GM18499 (cell line): Measurements from ENCODE around the gene CALCOCO1.
"Not testable (repeated sequence)": the region's sequence is repeated elsewhere in the genome, so short reads cannot be mapped to it uniquely, and the experiment has no call there.

Experiments
- ATAC-seq: cut with Tn5 transposase; IDR thresholded peaks from one replicate; pipeline ENCODE4 v1.9.1; 2021; ENCODE audit warnings: moderate number of reproducible peaks; ENCODE audit not compliant: insufficient read depth, unreplicated experiment

CALCOCO1 gene

DNA sequence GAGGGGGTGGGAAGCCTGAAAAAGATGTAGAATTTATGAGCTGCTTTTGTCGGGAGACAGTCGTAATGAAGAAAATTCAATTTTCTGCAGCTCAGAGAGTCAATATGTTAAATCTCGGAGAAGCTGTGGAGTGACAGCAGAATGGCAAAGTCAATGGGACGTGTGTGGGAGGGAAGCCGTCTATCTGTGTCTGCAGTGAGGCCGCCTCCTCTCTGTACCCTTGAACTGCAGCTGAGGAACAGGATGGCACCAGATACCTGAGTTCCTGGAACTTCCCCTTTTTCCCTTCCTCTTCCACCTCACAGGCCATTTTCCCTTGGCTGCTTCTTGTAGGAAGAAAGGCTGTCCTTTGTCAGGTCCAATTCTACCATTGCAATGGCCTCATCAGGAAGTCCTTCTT is 9.3 kb upstream of the CALCOCO1 start:
- ATAC-seq = no peak

DNA sequence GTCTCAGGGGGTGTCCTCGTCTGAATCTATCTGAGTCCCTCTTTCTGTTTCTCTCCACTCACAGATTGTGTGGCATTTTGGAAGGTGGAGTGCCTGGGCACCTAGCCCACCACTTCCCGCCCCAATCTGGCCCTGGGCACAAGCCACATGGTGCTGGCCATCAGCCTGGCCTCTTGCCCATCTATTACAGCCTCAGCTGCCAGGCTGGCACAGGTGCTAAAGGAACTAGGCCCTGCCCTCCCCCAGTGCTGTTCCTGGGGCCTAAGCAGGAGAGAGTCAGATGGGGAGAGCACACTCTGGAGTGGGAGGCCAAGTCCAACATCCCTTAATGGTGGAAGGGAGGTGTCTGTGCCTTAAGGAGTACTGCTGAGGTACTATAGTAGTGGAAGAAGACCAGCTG is 8.3 kb upstream of the CALCOCO1 start:
- ATAC-seq = no peak

DNA sequence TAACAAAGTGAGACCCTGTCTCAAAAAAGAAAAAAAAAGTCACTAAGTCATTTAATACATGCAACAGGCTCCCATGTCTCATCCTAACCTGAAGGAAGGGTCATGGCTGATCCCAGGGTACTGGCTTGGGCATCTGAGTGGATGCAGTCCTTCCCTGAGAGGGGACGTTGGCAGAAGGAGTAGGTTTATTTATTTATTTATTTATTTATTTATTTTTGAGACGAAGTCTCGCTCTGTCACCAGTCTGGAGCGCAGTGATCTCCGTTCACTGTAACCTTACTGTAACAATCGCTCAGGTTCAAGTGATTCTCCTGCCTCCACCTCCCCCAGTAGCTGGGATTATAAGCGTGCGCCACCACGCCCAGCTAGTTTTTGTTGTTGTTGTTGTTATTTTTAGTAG is 7.2 kb upstream of the CALCOCO1 start:
- ATAC-seq = no peak

DNA sequence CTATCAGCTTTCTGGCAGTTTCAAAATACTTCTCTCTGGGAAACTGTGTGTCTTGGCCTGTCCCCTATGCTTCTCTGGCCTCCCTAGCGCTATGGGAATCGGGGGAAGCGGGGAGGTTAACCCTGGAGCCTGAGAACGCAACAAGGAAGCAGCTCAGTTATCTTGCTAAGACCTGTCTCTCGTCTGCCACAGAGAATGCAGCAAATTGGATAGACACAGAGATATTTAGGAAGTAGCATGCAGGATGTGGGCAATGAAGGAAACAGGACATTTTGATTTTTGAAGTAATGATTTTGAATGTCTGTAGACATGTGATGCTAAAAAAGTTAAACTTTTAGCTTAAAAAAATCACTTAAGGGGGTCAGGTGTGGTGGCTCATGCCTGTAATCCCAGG is 6.6 kb upstream of the CALCOCO1 start:
- ATAC-seq = no peak

DNA sequence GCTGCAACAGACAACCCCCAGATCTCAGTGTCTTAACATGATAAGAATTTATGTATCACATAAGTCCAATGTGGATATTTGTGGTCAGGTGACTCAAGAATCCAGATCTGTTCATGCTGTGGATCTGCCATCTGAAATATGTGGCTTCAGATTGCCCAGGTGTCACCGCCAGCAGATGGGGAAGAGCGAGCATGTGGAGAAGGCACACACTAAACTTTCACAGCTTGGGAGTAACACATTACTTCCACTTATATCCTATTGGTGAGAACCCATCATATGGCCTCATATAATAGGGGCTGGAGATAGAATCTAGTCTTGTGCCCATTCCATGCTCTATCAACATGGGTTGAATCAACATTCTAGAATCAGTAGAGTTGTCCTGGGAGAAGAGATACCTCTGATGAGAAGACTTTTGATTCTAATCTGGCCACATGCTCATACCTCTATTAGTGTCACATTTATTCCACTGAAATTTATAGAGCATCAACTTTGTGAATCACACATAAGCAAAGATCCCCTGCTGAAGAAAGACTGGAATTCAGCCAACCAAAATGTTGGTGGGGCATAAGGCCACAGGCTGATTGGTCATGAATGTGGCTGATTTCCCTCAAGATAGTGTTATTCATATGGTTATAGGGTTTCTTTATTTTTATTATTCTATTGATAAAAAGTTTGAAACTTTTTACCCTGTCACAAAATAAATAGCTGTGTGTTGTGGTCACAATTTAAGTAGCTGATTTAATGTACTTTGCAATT is 6.0 kb upstream of the CALCOCO1 start:
- no peak for ATAC-seq

DNA sequence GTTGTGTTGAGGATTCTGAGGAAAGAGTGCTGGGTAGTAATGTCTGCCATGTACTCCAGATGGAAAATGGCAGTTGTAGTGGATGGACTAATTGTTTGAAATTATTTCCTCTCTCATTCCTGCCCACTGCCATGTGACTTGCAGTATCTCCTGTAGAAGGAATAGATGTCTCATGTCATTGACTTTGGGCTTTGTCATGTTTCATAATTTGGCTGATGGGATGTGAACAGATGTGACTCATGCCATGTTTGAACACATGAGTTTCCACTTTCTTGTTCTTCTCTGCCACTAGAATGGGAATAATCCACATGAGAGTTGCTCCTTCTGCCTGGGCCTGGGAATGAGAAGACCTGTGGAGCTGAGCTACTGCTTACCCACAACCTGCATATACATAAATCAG is 2.4 kb upstream of the CALCOCO1 start:
- no peak for ATAC-seq

DNA sequence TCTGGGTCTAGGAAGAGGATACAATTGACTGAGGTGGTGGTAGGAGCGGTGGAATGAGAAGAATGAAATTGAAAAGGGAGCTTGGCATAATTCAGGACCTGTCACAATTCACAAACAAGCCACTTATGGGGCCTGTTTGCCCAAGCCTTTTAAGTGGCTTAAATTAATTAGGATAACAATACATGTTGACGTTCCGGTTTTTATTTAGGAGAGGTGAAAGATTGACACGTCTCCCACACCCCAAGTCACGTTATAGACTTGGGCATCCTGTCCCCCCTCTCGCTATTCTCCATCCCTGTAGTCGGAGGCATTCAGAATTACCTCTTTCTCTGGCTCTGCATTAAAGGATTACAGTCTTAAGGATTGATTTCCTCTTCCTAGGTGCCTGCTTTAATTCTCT is 954 bp upstream of the CALCOCO1 start:
- no peak for ATAC-seq

DNA sequence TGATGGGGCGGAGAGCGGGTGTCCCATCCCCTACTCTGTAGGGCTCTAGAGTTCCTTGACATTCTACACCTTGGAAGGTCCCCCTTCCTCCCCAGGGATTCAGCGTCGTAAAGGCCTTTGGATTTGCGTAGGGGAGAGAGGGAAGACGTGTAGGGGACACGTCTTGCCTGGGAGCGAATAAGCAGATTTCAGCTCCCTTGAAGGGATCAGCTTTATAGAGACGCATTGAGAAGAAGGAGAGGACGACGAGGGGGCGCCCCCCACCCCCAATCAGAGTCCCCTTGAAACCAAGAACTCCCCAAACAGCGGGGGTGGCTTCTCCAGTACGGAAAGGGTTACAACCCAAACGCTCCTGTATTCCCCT is 324 bp downstream of the CALCOCO1 start:
- no peak for ATAC-seq

DNA sequence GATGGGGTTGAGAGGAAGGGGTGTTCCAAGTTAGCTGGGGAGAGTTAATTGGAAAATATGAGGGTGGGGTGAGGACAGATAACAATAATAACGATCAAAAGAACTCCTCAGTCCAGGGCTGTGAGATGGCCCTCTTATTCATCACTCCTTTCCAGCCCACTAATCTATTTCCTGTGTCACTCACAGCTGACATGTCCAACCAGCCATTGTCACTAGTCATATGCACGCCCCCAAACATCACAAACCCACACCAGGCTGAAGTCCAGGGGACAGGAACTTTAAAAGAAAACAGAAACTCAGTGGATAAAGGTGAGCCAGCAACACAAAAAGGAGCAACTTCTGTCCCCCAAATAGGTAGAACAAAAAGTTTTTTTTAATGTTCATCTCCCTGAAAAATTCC is 911 bp downstream of the CALCOCO1 start:
- no peak for ATAC-seq

DNA sequence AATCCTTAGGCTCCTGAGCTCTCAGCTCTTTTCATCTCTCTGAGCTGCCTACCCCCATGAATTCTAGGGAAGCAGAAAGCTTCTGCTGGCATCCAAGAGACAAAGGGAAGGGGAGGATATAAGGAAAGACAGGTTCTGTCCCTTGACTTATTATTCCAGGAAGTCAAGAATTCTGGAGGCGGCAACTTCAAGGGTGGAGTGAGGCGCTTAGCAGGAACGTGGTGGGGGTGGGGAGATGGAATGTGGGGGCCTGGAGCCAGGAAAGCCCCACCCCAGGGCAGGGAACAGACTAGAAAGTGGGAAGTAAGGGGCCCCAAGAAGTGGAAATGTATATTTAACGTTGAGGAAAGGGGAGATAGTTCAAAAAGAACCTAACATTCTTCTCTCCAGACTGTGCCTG is 1.4 kb downstream of the CALCOCO1 start:
- ATAC-seq = no peak

DNA sequence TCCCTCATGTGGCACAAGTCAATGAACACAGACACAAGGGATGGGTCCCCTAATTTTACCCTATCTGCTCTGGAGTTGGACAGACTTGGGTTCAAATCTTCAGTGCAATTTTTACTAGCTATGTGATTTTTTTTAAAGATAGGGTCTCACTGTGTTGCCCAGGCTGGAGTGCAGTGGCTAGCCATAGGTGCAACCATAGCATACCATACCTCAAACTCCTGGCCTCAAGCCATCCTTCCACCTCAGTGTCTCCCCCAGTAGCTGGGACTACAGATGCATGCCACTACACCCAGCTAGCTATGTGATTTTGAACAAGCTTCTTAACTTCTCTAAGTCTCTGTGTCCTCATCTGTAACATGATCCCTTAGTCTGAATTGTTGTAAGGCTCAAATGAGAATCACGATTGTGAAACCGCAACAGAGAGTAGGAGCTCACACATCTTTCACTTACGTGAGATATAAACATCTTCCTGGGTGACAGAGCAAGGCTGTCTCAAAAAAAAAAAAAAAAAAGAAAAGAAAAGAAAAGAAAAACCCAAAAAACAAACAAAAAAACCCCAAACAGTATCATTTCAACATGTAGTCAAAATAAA is 4.7 kb downstream of the CALCOCO1 start:
- ATAC-seq = no peak

DNA sequence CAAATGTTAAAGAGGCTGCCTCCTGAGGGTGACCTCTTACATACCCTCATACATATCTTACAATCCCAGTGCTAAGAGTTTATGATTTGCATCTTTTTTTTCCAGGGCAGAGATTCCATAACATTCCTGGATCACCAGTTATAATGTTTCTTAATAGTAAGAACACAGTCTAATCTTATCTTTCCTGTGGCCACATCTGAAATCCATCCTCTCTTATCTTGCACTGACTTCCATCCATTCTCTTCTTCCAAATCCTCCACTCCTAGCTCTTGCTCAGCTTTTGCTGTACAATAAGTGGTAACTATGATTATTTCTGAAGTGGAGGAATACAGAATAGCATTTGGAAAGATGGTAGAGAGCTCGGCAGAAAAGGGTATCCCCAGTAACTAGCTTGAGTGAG is 6.3 kb downstream of the CALCOCO1 start:
- ATAC-seq = no peak

DNA sequence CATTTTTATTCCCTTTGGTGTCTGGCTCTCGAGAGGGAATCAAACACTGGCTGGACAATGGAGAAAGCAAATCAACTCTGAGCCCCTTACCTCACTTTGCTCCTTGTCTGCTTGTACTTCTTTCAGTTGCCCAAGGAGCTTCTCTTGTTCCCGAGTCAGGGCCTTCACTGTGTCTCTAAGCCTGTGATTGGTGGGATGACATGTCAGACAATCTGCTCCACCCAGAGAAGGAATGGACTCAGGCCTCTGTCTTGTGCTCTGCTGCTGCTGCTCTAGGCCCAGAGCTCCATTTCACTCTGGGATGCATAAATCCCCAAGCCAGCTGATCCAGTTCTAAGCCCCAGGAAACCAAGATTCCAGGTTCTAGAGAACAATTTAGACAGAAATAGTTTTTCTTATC is 7.6 kb downstream of the CALCOCO1 start:
- no peak for ATAC-seq

DNA sequence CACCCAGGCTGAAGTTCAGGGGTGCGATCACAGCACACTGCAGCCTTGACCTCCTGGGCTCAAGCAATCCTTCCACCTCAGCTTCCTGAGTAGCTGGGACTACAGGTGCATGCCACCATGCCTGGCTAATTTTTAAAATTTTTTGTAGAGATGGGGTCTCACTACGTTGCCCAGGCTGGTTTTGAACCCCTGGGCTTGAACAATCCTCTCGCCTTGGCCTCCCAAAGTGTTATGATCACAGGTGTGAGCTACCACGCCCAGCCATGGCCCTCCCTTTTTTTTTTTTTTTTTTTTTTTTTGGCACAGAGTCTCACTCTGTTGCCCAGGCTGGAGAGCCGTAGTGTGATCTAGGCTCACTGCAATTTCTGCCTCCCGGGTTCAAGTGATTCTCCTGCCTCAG is 8.7 kb downstream of the CALCOCO1 start:
- not testable (repeated sequence) for ATAC-seq

DNA sequence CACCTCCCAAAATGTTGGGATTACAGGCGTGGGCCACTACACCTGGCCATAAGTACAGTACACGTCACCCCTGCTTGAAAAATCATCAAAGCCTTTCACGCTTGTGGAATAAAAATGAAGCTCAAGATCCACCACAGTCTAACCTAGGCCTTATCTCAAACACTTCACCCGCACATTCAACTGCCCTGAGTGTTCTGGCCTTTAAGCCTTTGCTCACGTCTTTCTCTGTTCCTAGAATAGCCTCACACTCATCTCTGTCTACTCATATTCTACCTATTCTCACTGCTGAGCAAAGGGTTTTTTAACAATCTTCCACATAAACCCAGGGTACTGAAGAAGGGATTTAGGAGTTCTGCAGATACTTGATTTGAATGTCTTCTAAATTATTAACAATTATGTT is 9.9 kb downstream of the CALCOCO1 start:
- no peak for ATAC-seq

DNA sequence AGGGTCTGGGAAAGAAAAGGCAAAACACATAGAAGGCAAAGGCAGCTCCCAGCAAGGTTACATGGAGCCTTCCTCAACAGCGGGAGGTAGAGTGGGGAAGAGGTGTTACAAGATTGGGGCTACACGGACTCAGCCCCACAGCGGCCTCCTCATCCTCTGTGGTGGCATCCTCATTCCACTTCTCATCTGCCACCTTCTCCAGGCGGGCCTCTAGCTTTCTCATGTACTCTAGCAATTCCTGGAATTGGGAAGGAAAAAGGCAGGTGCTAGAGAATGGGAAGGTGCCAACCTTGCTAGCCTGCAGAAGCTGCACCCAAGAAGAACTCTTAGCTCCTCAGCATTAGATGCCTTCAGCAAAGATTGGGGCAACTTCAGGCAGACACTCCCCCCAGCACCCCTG is 13.2 kb downstream of the CALCOCO1 start:
- ATAC-seq = no peak

DNA sequence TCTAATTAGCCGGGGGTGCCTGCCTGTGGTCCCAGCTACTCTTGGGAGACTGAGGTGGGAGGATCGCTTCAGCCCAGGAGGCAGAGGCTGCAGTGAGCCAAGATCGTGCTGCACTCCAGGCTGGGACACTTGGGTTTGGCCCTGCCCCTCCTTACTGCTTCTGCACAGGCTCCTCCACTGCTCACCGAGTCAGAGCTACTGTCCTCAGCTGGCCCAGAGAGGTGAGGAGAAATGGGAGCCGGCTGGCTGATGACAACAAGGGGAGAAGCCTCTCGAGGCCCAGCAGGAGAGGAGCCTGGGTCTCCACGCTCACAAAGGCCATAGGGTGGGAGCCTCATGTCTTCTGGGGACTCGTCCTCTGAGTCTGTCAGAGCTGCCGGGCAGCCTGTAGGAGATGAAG is 13.7 kb downstream of the CALCOCO1 start:
- no peak for ATAC-seq

DNA sequence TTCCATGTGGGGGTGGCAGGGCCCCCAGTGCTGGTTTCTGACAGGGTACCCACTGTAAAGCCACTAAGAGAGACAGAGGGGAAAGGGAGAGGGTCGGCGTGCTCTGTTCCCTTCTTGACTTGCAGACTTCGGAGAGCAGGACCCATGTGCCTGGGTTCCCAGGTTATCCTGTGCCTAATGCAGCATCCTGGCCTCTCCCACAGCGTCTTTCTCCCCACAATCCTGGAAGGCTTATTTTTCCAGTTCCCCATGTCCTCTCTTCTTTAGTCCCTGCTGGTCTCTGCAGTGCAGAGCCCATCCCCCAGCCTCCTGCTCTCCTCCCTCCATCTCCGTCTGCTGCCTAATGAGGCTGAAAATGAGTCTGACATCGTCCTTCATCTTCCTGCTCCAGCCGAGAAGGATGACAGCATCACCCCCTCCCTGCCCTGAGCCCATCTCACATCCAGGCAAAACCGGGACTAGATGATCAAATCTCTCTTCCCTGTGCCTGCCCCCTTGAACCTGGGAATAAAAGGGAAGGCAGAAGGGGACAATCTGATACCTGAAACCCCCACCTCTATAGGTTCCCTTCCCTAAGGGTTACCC is 15.1 kb downstream of the CALCOCO1 start:
- ATAC-seq = no peak

DNA sequence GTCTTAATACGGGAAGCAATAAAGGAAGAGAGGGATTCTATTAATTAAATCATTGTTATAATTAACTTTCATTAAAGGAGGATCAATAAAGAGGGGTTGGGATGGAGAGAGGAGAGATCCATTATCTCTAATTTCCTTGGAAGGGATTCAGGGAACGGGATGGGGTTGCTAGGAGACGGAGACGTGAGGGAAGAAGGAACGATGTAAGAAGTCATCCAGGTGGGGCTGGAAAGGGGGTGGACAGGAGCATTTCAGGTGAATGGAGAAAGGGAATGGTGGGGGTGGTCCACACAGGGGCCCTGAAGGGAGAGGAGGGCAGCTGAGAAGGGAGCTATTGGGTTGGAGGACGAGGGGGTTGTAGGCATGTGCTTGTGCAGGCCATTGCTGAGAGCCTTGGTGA is 17.2 kb downstream of the CALCOCO1 start:
- ATAC-seq = no peak

DNA sequence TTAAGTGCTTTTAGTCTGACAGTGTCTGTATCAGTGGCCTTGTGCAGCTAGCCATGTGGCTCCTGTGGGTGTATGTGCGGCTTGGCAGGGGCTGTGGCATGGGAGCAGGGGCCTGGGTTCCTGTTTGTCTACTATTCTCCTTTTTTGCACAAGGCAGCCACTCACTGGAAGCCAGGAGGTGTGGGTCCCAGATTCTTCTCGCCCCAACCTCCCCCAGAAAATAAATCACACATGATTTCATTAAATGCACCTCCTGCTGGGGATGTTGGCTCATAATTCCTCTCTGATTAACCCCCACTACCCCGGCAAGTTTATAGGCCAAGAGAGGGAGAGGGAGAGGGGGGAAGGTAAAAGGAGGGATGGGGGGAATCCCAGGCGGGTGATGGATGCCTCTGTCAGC is 17.6 kb downstream of the CALCOCO1 start:
- ATAC-seq = no peak

DNA sequence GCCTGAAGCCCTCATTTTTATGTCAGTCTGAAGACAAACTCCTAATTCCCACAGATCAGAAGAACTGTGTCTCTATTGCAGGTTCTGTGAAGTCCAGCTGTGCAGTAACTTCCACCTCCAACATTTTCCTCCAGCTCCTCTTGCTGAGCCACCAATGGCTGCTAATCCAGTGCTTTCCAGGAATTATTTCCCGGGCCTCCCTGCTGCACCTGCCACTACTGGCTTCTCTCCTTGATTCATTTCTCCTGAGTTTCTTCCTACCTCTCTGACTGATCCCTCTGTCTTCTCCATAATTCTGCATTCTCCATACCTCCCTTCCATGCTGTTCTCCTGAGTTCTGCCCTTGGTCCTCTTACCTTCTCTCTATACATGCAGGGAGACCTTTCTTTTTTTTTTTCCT is 21.2 kb downstream of the CALCOCO1 start:
- ATAC-seq = no peak

DNA sequence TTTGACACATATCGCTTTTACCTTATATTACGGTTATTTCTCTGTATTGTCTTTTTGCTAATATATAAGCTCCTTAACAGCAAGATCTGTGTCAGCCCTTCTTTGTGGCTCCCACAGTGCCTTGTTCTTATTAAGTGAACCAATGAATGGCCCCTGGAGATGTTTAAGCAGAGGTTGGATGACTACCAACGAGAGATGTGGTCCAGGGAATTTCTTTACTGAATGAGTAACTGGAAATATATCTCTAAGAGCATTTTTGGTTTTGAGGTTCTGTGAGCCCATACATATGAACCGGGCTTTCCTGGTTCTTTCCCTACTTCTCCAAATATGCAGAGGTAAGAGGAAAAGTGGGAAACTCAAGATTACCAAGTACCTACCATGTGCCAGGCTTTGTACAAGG is 23.5 kb downstream of the CALCOCO1 start:
- ATAC-seq = no peak
